GM18507 (cell line): ENCODE data around the gene DLG1.
"Not testable (repeated sequence)": the region's sequence is repeated elsewhere in the genome, so short reads cannot be mapped to it uniquely, and the experiment has no call there.

Experiments
- DNase-seq: peaks from one replicate; pipeline ENCODE4 v3.0.0; 2011; ENCODE audit warnings: low read depth; ENCODE audit not compliant: insufficient read length; ENCODE audit errors: extremely low spot score
- FAIRE-seq: peaks from 2 replicates; lab custom pipeline; 2011; peaks lifted over from hg19 to GRCh38; lab: Jason Lieb, UNC

The DLG1 gene

GRCh38 chr3:197293605-197294237 lies 4.7 kb downstream of the DLG1 start:
- FAIRE-seq: peak; percentile 64
- no peak for DNase-seq

DNA sequence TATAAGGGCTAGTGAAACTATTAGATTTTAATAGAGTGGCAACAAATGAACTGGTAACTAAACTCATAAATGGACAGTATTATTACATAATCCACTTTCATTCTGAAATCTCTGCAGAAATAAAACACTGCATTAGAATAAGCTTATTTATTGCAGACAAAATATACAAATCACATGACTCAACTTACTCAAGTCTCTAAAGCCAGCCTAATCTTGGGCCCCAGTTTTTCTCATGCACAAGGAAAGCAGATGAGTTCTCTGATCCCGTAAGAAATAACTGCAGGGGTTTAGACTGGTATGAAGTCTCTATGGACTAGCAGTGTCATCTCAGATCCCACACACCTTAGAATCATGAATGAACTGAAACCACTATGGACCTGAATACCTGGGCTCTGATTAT lies 5.8 kb downstream of the DLG1 start:
- DNase-seq: no peak
- peak; percentile 9 for FAIRE-seq

DNA sequence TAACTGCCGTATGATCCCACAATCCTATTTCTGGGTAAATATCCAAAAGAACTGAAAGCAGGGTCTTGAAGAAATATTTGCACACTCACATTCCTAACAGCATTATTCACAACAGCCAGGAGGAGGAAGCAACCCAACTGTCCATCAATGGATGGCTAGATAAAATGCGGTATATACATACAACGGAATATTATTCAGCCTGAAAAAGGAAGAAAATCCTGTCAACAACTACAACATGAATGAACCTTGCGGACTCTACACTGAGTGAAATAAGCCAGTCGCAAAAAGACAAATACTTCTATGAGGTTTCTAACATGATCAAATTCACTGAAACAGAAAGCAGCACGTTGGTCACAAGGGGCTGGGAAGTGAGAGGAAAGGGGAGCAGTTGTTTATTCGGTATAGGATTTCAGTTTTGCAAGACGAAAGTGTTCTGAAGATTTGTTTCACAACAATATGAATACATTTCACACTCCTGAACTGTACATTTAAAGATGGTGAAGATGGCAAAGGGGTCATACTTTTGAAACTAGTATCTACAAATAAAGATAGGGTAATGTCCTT lies 6.2 kb downstream of the DLG1 start:
- peak; percentile 63 for FAIRE-seq
- no peak for DNase-seq

GRCh38 chr3:197289726-197290125 lies 8.7 kb downstream of the DLG1 start:
- DNase-seq (no peak), FAIRE-seq (no peak)

DNA sequence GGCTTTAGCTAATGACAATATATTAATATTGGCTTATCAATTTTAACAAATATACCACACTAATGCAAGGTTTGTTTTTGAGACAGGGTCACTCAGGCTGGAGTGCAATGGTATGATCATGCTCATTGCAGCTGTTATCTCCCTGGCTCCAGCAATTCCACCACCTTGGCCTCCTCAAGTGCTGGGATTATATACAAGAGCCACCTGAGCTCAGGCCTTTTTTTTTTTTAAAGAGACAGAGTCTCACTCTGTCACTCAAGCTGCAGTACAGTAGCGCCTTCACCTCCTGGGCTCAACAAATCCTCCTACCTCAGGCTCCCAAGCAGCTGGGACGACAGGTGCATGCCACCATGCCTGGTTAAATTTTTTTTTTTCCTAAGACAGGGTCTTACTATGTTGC lies 11.7 kb downstream of the DLG1 start:
- no peak for DNase-seq
- no peak for FAIRE-seq

GRCh38 chr3:197285557-197285956 lies 12.9 kb downstream of the DLG1 start:
- DNase-seq (no peak), FAIRE-seq (no peak)

DNA sequence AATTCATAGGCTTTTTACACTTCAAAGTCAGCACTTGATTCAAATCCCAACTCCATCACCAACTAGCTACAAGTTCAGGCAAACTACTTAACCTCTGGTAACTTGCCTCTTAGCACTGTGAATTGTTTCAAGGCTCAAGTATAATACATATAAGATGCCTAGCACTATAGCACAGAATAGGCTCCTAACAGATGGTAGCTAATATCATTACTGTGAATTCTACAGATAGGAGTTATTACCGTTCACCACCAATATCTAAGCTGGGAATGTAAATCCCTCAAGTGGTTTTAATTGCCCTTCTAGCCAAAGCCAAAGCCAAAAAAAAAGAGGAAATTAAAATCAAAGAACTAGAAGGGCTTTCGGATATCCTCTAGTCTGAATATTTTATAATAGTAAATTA lies 15.4 kb downstream of the DLG1 start:
- FAIRE-seq: no peak
- DNase-seq: no peak

DNA sequence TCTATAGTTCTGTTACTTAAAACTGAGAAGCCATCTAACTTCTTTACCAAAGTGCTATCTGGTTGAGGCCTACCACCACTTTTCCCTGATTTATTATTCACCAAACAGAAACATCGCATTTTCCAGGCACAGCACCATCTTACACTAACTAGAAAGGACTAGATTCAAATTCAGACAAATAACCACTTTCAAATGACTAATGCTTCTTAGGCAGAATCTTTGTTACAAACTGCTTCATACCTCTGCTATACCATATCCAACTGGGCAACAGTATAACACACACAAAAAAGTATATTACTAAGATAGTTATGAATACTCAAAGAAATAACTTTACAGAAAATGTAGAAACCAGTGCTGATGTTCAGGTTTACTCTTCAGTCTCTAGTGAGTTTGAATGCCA lies 16.6 kb downstream of the DLG1 start:
- DNase-seq (no peak), FAIRE-seq (no peak)

- no peak for FAIRE-seq
These were observed 18.3 kb downstream of the DLG1 start for GRCh38 chr3:197280156-197280555.

GRCh38 chr3:197278933-197279332 lies 19.5 kb downstream of the DLG1 start:
- DNase-seq: no peak
- no peak for FAIRE-seq

More at GRCh38 chr3:197280156-197280555, 18.3 kb downstream of the DLG1 start:
- no peak for DNase-seq

DNA sequence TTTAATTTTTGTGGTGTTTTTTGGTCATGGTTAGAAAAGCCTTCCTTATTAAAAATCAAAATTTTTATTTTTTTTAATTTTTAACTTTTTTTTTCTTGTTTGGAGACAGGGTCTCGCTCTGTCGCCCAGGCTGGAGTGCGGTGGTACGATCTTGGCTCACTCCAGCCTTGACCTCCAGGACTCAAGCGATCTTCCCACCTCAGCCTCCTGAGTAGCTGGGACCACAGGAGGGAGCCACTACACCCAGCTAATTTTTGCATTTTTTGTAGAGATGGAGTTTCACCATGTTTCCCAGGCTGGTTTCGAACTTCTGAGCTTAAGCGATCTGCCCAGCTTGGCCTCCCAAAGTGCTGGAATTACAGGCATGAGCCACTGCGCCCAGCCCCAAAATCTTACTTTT lies 21.6 kb downstream of the DLG1 start:
- FAIRE-seq, DNase-seq: not testable (repeated sequence)

GRCh38 chr3:197270558-197271317 lies 27.7 kb downstream of the DLG1 start:
- DNase-seq (no peak), FAIRE-seq (no peak)

- DNase-seq (no peak), FAIRE-seq (no peak)
These were observed 29.4 kb downstream of the DLG1 start for GRCh38 chr3:197269024-197269423.

DNA sequence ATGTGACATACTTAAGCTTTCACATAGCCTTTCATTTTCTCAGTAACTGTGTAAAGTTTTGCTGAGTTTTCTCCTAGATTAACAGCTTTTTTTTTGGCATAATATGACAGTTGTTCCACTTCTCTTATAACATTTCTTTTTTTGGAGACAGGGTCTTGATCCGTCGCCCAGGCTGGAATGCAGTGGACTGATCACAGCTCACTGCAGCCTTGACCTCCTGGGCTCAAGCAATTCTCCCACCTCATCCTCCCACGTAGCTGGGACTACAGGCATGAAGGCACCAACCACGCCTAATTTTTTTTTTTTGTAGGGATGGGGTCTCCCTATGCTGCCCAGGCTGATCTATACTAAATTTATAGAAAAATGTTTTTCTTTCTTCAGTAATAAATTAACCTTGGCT lies 30.1 kb downstream of the DLG1 start:
- FAIRE-seq (no peak), DNase-seq (no peak)

- no peak for FAIRE-seq
These were observed 32.1 kb downstream of the DLG1 start for GRCh38 chr3:197266331-197266730.

DNA sequence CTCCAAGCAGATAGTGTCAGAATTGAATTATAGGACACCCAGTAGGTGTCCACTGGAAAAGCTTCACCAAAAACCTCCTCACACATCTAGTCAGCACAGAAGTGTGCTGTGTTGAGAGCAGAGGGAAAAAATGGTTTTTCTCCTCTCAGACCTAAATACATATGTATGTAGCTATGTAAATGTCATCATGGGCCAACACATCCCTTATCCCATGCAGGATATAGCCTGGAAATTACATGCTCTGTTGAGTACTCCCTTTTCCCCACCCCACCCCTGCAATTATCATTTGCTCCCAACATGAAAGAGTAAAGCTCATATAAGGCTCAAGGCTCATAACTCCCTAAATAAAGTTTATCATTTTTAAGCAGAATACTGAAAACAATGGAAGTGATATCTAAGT lies 35.7 kb downstream of the DLG1 start:
- FAIRE-seq: no peak

More at GRCh38 chr3:197266331-197266730, 32.1 kb downstream of the DLG1 start:
- DNase-seq: no peak

DNA sequence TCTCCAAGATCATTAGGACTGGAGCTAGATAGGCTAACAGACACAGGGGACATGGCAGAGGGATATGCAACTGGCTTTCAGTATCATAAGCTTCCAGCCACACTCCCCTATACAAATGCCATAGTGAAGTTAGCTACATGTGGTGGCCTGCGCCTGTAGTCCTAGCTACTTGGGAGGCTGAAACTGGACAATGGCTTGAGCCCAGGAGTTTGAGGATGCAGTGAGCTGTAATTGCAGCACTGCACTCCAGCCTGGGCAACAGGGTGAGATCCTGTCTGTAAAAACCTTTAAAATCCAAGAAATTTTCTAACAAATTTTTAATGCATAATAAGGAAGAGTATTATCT lies 37.3 kb downstream of the DLG1 start:
- FAIRE-seq (no peak), DNase-seq (no peak)

More for the DNA sequence above, 35.7 kb downstream of the DLG1 start:
- no peak for DNase-seq

DNA sequence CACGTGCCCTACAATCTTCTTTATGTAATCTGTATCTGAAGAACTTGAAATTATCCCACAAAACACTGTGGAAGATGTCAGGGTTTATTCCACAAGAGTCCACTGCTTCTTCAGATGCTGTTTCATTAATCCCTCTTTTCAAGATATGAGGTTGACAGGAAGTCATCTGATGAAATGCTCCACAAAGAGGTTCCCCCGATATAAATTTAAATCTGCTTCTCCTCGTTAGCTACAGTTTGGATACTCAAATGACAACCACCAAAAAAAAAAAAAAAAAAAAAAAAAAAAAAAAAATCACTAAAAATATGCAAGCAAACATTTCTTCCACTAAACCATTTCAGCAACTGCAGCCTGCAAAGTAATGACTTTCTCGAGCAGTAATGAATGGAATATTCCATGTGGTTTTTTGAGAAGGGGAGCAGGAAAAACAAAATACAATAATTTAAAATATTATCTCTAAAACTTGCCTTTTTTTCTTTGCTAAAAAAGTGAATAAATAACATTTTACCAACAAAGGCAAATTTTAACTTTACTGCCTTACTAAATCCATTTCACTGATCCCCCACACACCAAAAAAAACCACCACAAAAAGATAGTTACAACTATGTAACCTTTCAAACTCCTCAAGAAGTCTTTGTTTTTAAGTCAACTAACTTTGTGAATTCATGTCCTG lies 37.8 kb downstream of the DLG1 start:
- FAIRE-seq (peak; percentile 5), DNase-seq (no peak)

DNA sequence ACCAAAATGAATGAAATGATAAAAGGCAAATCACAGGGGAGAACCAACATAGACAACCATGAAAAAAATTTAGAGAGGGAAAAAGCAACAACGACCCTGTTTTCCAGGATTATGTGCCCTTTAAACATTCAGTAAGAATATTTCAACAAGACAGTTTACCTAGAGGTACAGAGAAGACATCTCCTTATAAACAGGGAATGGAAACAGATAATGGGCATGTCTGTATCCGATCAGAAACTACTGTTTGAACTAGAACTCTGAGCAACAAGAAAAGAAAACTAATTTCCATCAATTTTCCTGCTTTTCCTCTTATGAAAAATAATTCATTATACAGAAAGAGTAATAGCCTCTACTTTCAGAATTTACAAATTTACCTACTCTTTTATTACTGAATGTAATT lies 39.3 kb downstream of the DLG1 start:
- FAIRE-seq (no peak), DNase-seq (no peak)

- no peak for FAIRE-seq
- DNase-seq: no peak
These were observed 40.1 kb downstream of the DLG1 start for GRCh38 chr3:197258168-197258755.
